Thyroid gland (tissue), 4 donors: ENCODE results near the gene C10orf67. TPM values are rescaled to one million over a fixed set of nuclear protein-coding genes. Genes with fewer than 3 reads are reported as not detected.

Experiments
- DNase-seq, 2 donors: peaks; one replicate each; pipeline ENCODE4 v3.0.0-alpha.2; 2019
- H3K27ac ChIP-seq, 3 donors: fragments of 200-600 bp; sonication (generic); 1 replicate in 2 of 3; 2 replicates in 1 of 3; pipeline ENCODE4 v1.5.1; 2016 to 2019; ENCODE audit warnings: mild to moderate bottlenecking in 1 of 3, moderate library complexity in 1 of 3
- H3K27me3 ChIP-seq: fragments of 200-600 bp; sonication (generic); one replicate; pipeline ENCODE4 v1.5.1; 2019
- H3K36me3 ChIP-seq, 2 donors: fragments of 200-600 bp; sonication (generic); one replicate each; pipeline ENCODE4 v1.5.1; 2016 to 2019
- H3K4me1 ChIP-seq, 2 donors: fragments of 200-600 bp; sonication (generic); one replicate each; pipeline ENCODE4 v1.5.1; 2017 to 2019
- H3K4me3 ChIP-seq, 3 donors: fragments of 200-600 bp; sonication (generic); replicated peaks in 1 of 3; 1 replicate in 2 of 3; 2 replicates in 1 of 3; pipeline ENCODE4 v1.5.1; 2016; ENCODE audit warnings: mild to moderate bottlenecking in 1 of 3
- H3K9me3 ChIP-seq: fragments of 200-600 bp; sonication (generic); one replicate; pipeline ENCODE4 v1.5.1; 2017
- CTCF ChIP-seq, 6 experiments: fragments of 200-600 bp in 3 of 6; fragments of 450-650 bp in 3 of 6; sonication (generic) in 3 of 6; IDR thresholded peaks; one replicate each; pipeline ENCODE4 v1.5.1; 2016 to 2019; ENCODE audit warnings: antibody characterized with exemption in 6 of 6, mild to moderate bottlenecking in 2 of 6, inconsistent platforms in 1 of 6, moderate library complexity in 1 of 6
- POLR2A ChIP-seq, 2 donors: fragments of 450-650 bp; IDR thresholded peaks; one replicate each; pipeline ENCODE4 v1.6.1; 2017; ENCODE audit warnings: antibody characterized with exemption in 2 of 2, mild to moderate bottlenecking in 2 of 2, moderate library complexity in 1 of 2
- WGBS, 2 donors: methylation state at CpG; one replicate each; pipeline ENCODE4 v1.1.5; 2017; 5-methylcytosine and 5-hydroxymethylcytosine counted together
- intact Hi-C: fragments of 100-400 bp; cut with DNase I; formaldehyde crosslinking; loops from one replicate; pipeline ENCODE4 v1.15.1; 2023
- total RNA-seq, 4 donors: library from RNA; depleted of rRNA; stranded (reverse); fragments of >200 nt; gene quantifications; one replicate each; pipeline ENCODE4 v1.2.3, GENCODE V29; 2016

C10orf67 gene
- total RNA-seq, 4 donors from 2014 or later = 0.13 to 0.98 (median 0.54) TPM; not detected in 1

GRCh38 chr10:23193435-23194074 lies 151.0 kb downstream of the C10orf67 start:
- no peak overlapping the region for H3K27ac ChIP-seq
- no peaks in the 10 kb centered on the region for H3K36me3 ChIP-seq
- H3K27me3 ChIP-seq = peaks cover 22% of the 10 kb centered on the region
- H3K4me1 ChIP-seq = peaks cover 0 to 14% of the 10 kb centered on the region in 2 donors
- TF ChIP-seq CTCF (IDR thresholded peaks at IDR 0.05) (no peak), POLR2A (IDR thresholded peaks at IDR 0.05) (no peak)
- intact Hi-C loops = no loop called here
- WGBS, 2 donors = 3 to 5% methylated on average over 19 of the region's 19 CpGs
- no peak overlapping the region for H3K4me3 ChIP-seq
- DNase-seq = no peak
- no peaks in the 10 kb centered on the region for H3K9me3 ChIP-seq

GRCh38 chr10:23192712-23193434 lies 151.7 kb downstream of the C10orf67 start:
- intact Hi-C loops = no loop called here
- H3K27me3 ChIP-seq = peaks cover 22% of the 10 kb centered on the region
- 2 to 3% methylated on average over 9 to 10 of the region's 100 CpGs for WGBS, 2 donors
- TF ChIP-seq CTCF (IDR thresholded peaks at IDR 0.05) = no peak
- H3K9me3 ChIP-seq = no peaks in the 10 kb centered on the region
- H3K4me3 ChIP-seq = no peak overlapping the region
- DNase-seq = no peak
- H3K27ac ChIP-seq = no peak overlapping the region
- H3K4me1 ChIP-seq = peaks cover 0 to 14% of the 10 kb centered on the region in 2 donors
- H3K36me3 ChIP-seq = no peaks in the 10 kb centered on the region

- WGBS, 2 donors = 0% methylated on average over 4 to 19 of the region's 107 CpGs
- H3K27ac ChIP-seq = no peak within 1 kb of the TSS
- no peaks in the 10 kb centered on the region for H3K36me3 ChIP-seq
- no peak for DNase-seq
- H3K4me1 ChIP-seq = peaks cover 0 to 14% of the 10 kb centered on the region in 2 donors
- H3K4me3 ChIP-seq = no peak within 1 kb of the TSS
- no peak for TF ChIP-seq POLR2A (IDR thresholded peaks at IDR 0.05)
- no peak for TF ChIP-seq CTCF (IDR thresholded peaks at IDR 0.05)
- intact Hi-C loops = no loop called here
- H3K9me3 ChIP-seq = no peaks in the 10 kb centered on the region
- H3K27me3 ChIP-seq = peaks cover 22% of the 10 kb centered on the region
Observed at GRCh38 chr10:23191764-23192711, 152.6 kb downstream of the C10orf67 start, which contains the start of gene PTF1A. PTF1A (plus strand) TSS chr10:23192312; CDS start chr10:23192531, 219 bp downstream.

- no peak overlapping the region for H3K4me3 ChIP-seq
- intact Hi-C loops = no loop called here
- H3K36me3 ChIP-seq = no peaks in the 10 kb centered on the region
- peaks cover 0 to 14% of the 10 kb centered on the region in 2 donors for H3K4me1 ChIP-seq
- 3 to 4% methylated on average over 29 to 35 of the region's 36 CpGs for WGBS, 2 donors
- TF ChIP-seq CTCF (IDR thresholded peaks at IDR 0.05) (no peak), POLR2A (IDR thresholded peaks at IDR 0.05) (no peak)
- no peak for DNase-seq
- no peak overlapping the region for H3K27ac ChIP-seq
- H3K9me3 ChIP-seq = no peaks in the 10 kb centered on the region
- peaks cover 19% of the 10 kb centered on the region for H3K27me3 ChIP-seq
Observed at GRCh38 chr10:23190872-23191763, 153.5 kb downstream of the C10orf67 start.
